GM19351 (cell line): ENCODE data around the gene CFB.

Experiments
- ATAC-seq: cut with Tn5 transposase; IDR thresholded peaks from one replicate; pipeline ENCODE4 v1.9.1; 2021; ENCODE audit warnings: mild to moderate bottlenecking, moderate library complexity; ENCODE audit not compliant: unreplicated experiment

CFB gene

DNA sequence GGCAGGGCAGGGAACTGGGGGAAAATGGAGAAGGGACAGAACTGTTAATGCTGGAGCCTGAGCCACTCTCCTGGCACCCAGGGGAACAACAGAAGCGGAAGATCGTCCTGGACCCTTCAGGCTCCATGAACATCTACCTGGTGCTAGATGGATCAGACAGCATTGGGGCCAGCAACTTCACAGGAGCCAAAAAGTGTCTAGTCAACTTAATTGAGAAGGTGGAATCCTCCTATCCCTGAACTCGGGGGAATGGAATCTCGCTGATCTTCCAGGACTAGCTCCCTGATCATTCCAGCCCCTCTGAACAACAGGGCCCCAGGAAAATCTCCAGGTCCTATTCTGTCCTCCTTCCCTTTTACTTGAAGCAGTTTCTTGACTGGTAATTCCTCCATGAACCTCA, 2.0 kb downstream of the CFB start:
- ATAC-seq, result no peak

DNA sequence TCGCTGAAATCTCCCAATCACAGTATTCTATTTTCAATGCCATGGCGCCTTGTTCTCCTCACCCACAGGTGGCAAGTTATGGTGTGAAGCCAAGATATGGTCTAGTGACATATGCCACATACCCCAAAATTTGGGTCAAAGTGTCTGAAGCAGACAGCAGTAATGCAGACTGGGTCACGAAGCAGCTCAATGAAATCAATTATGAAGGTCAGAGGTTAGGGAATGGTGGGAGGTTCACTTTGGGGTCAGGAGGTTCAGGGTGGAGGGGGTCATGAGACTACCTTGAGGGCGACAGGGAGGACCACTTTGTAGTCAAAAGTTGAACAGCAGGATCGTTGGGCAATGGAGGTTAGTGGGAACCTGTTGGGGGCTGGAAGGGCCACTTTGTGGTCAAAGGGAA, 2.4 kb downstream of the CFB start:
- no peak for ATAC-seq

- no peak for ATAC-seq
These were observed 3.0 kb downstream of the CFB start for GRCh38 chr6:31948753-31949413.

DNA sequence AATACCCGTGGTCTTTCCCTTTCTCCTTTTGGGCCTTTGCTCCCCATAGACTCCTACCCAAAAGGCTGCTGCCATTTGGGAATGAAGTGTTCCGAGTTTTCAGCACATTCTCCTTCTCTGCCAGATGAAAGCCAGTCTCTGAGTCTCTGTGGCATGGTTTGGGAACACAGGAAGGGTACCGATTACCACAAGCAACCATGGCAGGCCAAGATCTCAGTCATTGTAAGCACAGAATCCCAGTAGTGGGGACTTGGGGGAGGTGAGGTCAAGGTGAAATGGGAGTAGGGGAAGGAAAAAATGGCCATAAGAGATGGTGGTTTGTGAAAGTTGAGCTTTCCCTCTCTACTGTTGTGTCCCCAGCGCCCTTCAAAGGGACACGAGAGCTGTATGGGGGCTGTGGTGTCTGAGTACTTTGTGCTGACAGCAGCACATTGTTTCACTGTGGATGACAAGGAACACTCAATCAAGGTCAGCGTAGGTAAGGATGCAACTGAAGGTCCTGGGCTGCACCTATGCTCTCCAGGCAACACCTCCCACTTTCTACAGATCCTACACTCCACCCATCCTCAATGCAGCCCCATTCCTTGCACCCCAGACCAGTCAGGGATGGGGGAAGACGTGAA, 4.1 kb downstream of the CFB start:
- no peak for ATAC-seq

- no peak for ATAC-seq
These were observed 6.4 kb downstream of the CFB start for GRCh38 chr6:31952140-31952805.

GRCh38 chr6:31952890-31953289, 7.0 kb downstream of the CFB start:
- no peak for ATAC-seq

DNA sequence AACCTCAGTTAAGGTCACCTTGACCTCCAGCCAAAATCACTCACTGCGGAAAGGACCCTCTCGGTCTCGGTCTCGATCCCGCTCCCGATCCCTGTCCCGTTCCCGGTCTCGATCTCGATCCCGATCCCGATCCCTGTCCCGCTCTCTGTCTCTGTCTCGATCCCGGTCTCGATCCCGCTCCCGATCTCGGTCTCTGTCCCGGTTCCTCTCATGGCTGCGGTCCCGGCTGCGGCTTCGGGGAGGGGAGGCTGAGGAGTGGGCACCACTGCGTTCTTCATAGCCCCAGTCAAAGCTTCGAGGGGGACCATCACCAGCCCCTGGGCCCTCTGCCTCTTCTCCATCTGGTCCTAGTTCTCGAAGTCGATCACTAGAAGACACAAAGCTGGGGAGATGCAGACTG, 8.6 kb downstream of the CFB start:
- ATAC-seq, result no peak

GRCh38 chr6:31956796-31957195, 10.9 kb downstream of the CFB start:
- no peak for ATAC-seq

- no peak for ATAC-seq
These were observed 12.5 kb downstream of the CFB start for GRCh38 chr6:31958412-31958740.

- peak; percentile 96 for ATAC-seq
These were observed 13.1 kb downstream of the CFB start, which contains the start of the genes NELFE and SKIC2 for GRCh38 chr6:31958741-31959739. TSS of gene NELFE (minus strand) at chr6:31958971. CDS start at chr6:31958446, 525 bp downstream. TSS of gene SKIC2 (plus strand) at chr6:31959175. CDS start at chr6:31959193, 18 bp downstream.

- no peak for ATAC-seq
These were observed 15.7 kb downstream of the CFB start for GRCh38 chr6:31961616-31962015.

- no peak for ATAC-seq
These were observed 18.0 kb downstream of the CFB start for GRCh38 chr6:31963921-31964320.

GRCh38 chr6:31965700-31966099, 19.8 kb downstream of the CFB start:
- no peak for ATAC-seq

DNA sequence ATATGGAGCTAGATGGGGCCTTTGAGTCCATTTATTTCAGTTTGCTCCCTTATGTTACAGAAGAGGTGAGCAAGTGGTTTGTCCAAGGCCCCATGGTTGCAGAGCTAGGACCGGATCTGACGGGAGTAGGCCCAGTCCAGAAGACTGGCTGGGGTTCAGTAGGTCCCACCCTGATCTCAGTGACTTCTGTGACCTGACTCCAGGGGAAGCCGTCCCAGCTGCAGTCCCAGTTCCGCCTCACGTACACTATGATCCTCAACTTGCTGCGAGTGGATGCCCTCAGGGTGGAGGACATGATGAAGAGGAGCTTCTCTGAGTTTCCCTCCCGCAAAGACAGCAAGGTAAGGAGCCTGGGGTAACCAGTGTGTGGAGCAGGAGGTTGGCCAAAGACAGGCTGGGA, 20.6 kb downstream of the CFB start:
- no peak for ATAC-seq

DNA sequence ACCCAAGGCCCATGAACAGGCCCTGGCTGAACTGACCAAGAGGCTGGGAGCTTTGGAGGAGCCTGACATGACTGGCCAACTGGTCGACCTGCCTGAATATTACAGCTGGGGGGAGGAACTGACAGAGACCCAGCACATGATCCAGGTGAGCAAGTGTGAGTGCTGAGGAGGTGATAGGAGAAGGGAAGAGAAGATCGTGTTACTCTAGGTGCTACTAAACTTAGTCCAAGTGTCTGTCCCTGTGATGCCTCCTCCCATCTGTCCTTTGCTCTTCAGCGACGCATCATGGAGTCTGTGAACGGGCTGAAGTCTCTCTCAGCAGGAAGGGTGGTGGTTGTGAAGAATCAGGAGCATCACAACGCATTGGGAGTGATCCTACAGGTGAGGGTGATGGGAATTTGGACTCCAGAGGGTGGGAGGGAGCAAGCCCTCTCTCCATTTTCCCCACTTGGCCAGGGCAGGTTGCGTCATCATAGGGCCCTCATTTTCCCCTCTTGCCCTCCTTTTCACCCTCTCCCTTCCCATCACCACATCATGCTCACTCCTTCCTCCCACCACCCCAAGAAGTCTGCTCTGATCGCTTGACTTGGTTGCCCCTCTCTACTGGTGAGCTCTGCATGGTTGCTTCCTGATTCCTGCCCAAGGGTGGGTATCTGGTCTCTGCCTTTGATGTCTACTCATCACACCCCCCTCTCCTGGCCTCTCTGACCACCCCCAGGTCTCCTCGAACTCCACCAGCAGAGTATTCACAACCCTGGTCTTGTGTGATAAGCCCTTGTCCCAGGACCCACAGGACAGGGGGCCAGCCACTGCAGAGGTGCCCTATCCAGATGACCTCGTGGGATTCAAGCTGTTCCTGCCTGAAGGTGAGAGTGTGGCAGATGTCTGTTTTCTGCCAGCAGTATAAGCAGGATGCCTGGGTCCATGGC, 21.4 kb downstream of the CFB start:
- ATAC-seq, result no peak

GRCh38 chr6:31967926-31968320, 22.0 kb downstream of the CFB start:
- no peak for ATAC-seq

DNA sequence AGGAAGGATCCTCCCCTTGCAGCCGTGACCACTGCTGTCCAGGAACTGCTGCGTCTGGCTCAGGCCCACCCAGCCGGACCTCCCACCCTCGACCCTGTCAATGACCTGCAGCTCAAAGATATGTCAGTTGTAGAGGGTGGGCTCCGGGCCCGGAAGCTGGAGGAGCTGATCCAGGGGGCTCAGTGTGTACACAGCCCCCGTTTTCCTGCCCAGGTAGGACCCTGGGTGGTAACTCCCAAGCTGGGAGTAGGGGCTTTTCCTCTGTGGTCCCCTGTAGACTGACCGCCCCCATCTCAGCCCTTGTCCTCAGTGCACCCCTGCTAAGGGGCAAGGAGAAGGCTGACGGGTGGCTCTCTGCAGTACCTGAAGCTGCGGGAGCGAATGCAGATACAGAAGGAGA, 22.4 kb downstream of the CFB start:
- ATAC-seq, result no peak

DNA sequence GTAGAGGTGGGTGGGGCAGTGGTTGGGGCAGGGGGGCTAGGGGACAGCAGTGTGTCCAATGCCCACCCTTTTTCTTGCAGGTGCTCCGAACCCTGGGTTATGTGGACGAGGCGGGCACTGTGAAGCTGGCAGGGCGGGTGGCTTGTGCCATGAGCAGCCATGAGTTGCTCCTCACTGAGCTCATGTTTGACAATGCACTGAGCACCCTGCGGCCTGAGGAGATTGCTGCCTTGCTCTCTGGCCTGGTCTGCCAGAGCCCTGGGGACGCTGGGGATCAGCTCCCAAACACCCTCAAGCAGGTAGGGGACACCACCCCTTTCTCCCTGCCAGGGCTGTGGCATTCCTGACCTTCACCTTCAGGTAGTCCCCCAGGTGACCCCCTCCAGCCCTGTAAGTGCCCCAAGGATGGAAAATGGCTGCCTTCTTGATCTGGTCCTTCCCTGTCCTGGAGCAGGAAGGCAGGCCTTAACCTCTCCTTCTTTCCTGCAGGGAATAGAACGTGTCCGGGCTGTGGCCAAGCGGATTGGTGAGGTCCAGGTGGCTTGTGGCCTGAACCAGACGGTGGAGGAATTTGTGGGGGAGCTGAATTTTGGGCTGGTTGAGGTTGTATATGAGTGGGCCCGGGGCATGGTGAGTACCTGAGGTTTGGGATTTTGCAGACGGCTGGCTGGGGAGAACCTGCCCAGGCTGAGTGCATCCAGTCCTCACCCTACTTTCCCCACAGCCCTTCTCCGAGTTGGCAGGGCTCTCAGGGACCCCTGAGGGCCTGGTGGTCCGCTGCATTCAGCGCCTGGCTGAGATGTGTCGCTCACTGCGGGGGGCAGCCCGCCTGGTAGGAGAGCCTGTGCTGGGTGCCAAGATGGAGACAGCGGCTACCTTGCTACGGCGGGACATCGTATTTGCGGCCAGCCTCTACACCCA, 23.2 kb downstream of the CFB start:
- no peak for ATAC-seq
